ENCODE results near the gene AGA. TPM values are rescaled to one million over a fixed set of nuclear protein-coding genes. Genes with fewer than 3 reads are reported as not detected.

AGA gene
- polyA plus RNA-seq, 1 experiment = 61.8 TPM

DNA sequence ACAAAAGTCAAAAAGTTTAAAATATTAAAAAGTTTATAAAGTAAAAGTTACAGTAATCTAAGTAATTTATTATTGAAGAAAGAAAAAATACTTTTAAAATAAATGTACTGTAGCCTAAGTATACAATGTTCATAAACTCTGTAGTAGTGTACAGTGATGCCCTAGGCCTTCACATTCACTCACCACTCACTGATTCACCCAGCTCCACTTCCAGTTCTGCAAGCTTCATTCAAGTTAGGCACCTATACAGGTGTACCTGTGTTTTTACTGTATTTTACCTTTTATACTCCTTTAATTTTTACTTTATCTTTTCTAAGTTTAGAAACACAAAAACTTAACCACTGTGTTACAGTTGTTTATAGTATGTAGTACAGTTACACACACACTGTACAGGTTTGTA lies 40.1 kb upstream of the AGA start:
- Histone ChIP-seq H3K9me3 (ENCODE audit: control insufficient read depth, insufficient read depth, low read length) (peaks cover 4% of the 10 kb centered on the region), H3K4me3 (ENCODE audit: low read depth, low read length) (no peak overlapping the region), H3K27me3 (ENCODE audit: control insufficient read depth, insufficient read depth, low read length) (no peaks in the 10 kb centered on the region), H3K27ac (ENCODE audit: low read depth, low read length) (no peak overlapping the region)
- DNase-seq (ENCODE audit: low read depth, low spot score) = no peak
- TF ChIP-seq, protein P1, sequence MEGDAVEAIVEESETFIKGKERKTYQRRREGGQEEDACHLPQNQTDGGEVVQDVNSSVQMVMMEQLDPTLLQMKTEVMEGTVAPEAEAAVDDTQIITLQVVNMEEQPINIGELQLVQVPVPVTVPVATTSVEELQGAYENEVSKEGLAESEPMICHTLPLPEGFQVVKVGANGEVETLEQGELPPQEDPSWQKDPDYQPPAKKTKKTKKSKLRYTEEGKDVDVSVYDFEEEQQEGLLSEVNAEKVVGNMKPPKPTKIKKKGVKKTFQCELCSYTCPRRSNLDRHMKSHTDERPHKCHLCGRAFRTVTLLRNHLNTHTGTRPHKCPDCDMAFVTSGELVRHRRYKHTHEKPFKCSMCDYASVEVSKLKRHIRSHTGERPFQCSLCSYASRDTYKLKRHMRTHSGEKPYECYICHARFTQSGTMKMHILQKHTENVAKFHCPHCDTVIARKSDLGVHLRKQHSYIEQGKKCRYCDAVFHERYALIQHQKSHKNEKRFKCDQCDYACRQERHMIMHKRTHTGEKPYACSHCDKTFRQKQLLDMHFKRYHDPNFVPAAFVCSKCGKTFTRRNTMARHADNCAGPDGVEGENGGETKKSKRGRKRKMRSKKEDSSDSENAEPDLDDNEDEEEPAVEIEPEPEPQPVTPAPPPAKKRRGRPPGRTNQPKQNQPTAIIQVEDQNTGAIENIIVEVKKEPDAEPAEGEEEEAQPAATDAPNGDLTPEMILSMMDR (IDR thresholded peaks at IDR 0.05; ENCODE audit: low read depth, low read length) = no peak
- POLR2A ChIA-PET = no interaction called here
- CTCF ChIA-PET = interaction anchor here (0.6 kb wide), 1 partner anchor 689 kb away, joined by 3 read pairs; no protein-coding TSS in a partner anchor

DNA sequence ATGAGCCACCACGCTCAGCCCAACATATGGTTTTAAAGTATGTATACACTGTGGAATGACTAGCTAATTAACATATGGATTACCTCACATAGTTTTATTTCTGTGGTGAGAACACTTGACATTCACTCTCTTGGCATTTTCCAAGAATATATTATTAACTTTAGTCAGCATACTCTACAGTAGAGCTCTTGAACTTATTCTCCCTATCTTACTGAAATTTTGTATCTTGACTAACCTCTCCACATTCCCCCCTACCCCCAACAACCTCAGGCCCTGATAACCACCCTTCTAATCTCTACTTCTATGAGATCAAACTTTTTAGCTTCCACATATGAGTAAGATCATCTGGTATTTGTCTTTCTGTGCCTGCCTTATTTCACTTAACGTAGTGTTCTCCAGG lies 38.6 kb upstream of the AGA start:
- peak overlapping the region; percentile 47 for H3K27ac ChIP-seq (ENCODE audit: low read depth, low read length)
- TF ChIP-seq, protein P1 (IDR thresholded peaks at IDR 0.05; ENCODE audit: low read depth, low read length) = no peak
- no peaks in the 10 kb centered on the region for H3K27me3 ChIP-seq (ENCODE audit: control insufficient read depth, insufficient read depth, low read length)
- ChIA-PET POLR2A (interaction anchor here (1.1 kb wide), 1 partner anchor 38 kb away, joined by 5 read pairs; the partner anchor contains the start of gene AGA), CTCF (interaction anchor here (1.3 to 1.5 kb wide), 2 partner anchors 231 to 433 kb away, joined by 4 to 6 read pairs; no protein-coding TSS in a partner anchor)
- H3K4me3 ChIP-seq (ENCODE audit: low read depth, low read length) = no peak overlapping the region
- peaks cover 4% of the 10 kb centered on the region for H3K9me3 ChIP-seq (ENCODE audit: control insufficient read depth, insufficient read depth, low read length)
- DNase-seq (ENCODE audit: low read depth, low spot score) = peak; percentile 56

DNA sequence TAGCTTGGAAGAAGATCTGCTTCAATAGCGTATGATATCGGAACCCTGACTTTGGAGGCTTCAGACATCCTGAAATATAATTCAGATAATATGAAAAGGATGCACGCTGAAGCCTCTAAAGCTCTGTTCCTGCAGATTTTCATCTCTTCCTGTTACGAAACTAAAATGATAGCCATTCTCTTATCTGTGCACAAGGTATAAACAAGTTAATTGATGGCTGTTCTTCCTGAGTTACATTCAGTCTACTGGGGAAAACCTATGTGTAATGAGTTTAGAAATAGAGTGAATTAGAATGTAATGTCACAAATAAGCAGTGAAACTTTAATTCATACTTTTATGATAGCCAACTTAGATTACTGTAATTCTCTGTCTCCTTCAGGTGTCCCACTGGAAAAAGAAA lies 36.8 kb upstream of the AGA start:
- no peaks in the 10 kb centered on the region for H3K27me3 ChIP-seq (ENCODE audit: control insufficient read depth, insufficient read depth, low read length)
- ChIA-PET POLR2A (interaction anchor here (1.7 kb wide), 1 partner anchor 37 kb away, joined by 5 read pairs; the partner anchor contains the start of gene AGA), CTCF (interaction anchor here (0.9 kb wide), 1 partner anchor 229 kb away, joined by 3 read pairs; no protein-coding TSS in a partner anchor)
- H3K27ac ChIP-seq (ENCODE audit: low read depth, low read length) = no peak overlapping the region
- H3K9me3 ChIP-seq (ENCODE audit: control insufficient read depth, insufficient read depth, low read length) = peaks cover 4% of the 10 kb centered on the region
- DNase-seq (ENCODE audit: low read depth, low spot score) = no peak
- H3K4me3 ChIP-seq (ENCODE audit: low read depth, low read length) = no peak overlapping the region
- TF ChIP-seq, protein P1 (IDR thresholded peaks at IDR 0.05; ENCODE audit: low read depth, low read length) = no peak

DNA sequence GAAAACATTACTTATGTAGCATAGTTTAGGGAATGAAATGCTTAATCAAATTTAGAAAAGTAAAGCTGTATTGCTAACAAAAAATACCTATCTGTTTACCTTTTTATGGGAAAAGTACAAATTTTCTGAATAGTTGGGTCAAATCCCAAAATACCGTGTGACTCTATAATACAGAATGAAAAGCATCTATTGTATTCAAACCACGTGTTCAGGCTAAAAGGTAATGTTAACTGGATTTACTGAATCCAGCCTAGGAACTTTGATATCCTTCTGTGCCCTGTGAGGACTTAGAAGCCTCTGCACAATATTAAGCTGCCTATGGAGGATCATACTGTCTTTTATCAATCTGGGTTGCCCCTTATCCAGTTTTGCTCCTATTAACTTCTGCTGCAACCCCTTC lies 36.3 kb upstream of the AGA start:
- TF ChIP-seq, protein P1 (IDR thresholded peaks at IDR 0.05; ENCODE audit: low read depth, low read length) = no peak
- no peak overlapping the region for H3K27ac ChIP-seq (ENCODE audit: low read depth, low read length)
- H3K27me3 ChIP-seq (ENCODE audit: control insufficient read depth, insufficient read depth, low read length) = no peaks in the 10 kb centered on the region
- H3K9me3 ChIP-seq (ENCODE audit: control insufficient read depth, insufficient read depth, low read length) = peaks cover 4% of the 10 kb centered on the region
- ChIA-PET POLR2A (interaction anchor here (1.7 kb wide), 1 partner anchor 36 kb away, joined by 5 read pairs; the partner anchor contains the start of gene AGA), CTCF (interaction anchor here (0.9 kb wide), 1 partner anchor 228 kb away, joined by 3 read pairs; no protein-coding TSS in a partner anchor)
- DNase-seq (ENCODE audit: low read depth, low spot score) = no peak
- H3K4me3 ChIP-seq (ENCODE audit: low read depth, low read length) = no peak overlapping the region

DNA sequence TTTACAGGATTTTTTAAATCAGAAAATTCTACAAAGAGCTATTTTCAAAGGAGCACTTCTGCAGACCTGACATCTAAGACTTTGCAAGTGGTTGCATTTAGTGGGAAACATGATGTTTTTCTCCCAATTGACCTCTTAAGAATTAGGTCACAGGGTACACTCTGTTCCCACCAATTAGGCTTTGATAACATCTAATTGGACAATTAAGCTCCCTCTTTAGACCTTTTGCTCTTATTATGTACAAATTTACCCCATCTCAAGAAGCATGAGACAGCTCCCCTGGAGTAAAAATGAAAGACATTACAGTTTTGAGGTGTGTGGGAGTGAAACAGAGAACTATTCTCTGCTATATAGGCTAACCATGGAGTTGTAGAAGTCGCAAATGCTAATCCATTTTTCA lies 31.8 kb upstream of the AGA start:
- DNase-seq (ENCODE audit: low read depth, low spot score) = no peak
- H3K4me3 ChIP-seq (ENCODE audit: low read depth, low read length) = no peak overlapping the region
- ChIA-PET POLR2A (no interaction called here), CTCF (no interaction called here)
- no peak overlapping the region for H3K27ac ChIP-seq (ENCODE audit: low read depth, low read length)
- TF ChIP-seq, protein P1 (IDR thresholded peaks at IDR 0.05; ENCODE audit: low read depth, low read length) = no peak
- H3K27me3 ChIP-seq (ENCODE audit: control insufficient read depth, insufficient read depth, low read length) = no peaks in the 10 kb centered on the region
- H3K9me3 ChIP-seq (ENCODE audit: control insufficient read depth, insufficient read depth, low read length) = peaks cover 5% of the 10 kb centered on the region; the same call in 1 of the 2 replicates

All from AG04450 (cell line).